ENCODE results near the gene CEP70. TPM values are rescaled to one million over a fixed set of nuclear protein-coding genes. Genes with fewer than 3 reads are reported as not detected.

The CEP70 gene
- total and polyA plus RNA-seq, 2 of the 13 experiments (the other 11 are each of a cell fraction or from before 2014, with no cell fraction given): 4.0 to 22.3 TPM

GRCh38 chr3:138600100-138600745, 6.2 kb upstream of the CEP70 start (continued):
- TF ChIP-seq ZGPAT (CRISPR knock-in tag; IDR thresholded peaks at IDR 0.05) (no peak), KLF9 (CRISPR knock-in tag; IDR thresholded peaks at IDR 0.05; ENCODE audit: low read depth) (no peak), MTA3 (CRISPR knock-in tag; IDR thresholded peaks at IDR 0.05) (no peak), AHR (CRISPR knock-in tag; IDR thresholded peaks at IDR 0.05) (no peak)

- Histone ChIP-seq H3K79me2 (ENCODE audit: insufficient read depth, low read length) (no peaks in the 10 kb centered on the region), H3K4me1 (ENCODE audit: insufficient read depth, low read length) (peaks cover 21% of the 10 kb centered on the region), H3K27ac (ENCODE audit: extremely low read length, insufficient read depth, low read length) (no peak overlapping the region), H4K20me1 (ENCODE audit: insufficient read depth, low read length) (no peaks in the 10 kb centered on the region), H3K9me3 (ENCODE audit: low read length) (peaks cover 12% of the 10 kb centered on the region), H3K4me3 (replicated peaks in 1 of 3; ENCODE audit: insufficient read depth in 1 of 3, low read depth in 2 of 3, low read length in 3 of 3) (no peak overlapping the region), H3K27me3 (ENCODE audit: control insufficient read depth in 1 of 2, insufficient read depth in 2 of 2, low read length in 2 of 2) (no peaks in the 10 kb centered on the region; a peak in 1 of 5 replicates), H3K36me3 (replicated peaks in 1 of 2; ENCODE audit: control insufficient read depth in 1 of 2, insufficient read depth in 2 of 2, low read length in 2 of 2) (no peaks in the 10 kb centered on the region), H2AFZ (ENCODE audit: low read length) (no peak overlapping the region), H3K9ac (ENCODE audit: insufficient read depth, low read depth, low read length) (no peak overlapping the region), H3K4me2 (ENCODE audit: low read depth, low read length) (no peak overlapping the region)
- 100% methylated on average over 3 of the region's 3 CpGs for WGBS (ENCODE audit: low lambda C conversion rate)
- FAIRE-seq (no peak), DNase-seq (ENCODE audit: low spot score) (no peak), ATAC-seq (no peak)
- intact Hi-C loops (cut with micrococcal nuclease; ENCODE audit: unreplicated experiment): no loop called here
- CTCF ChIA-PET (ENCODE audit: low intra/inter-chr PET ratio, low total read pairs): no interaction called here
- POLR2A ChIA-PET: no interaction called here
- no TSS peak for BruUV-seq (replicated peaks)
- in situ Hi-C loops (cut with HindIII; ENCODE audit: extremely low pct_ligation_motif_present, low pct_unique_long_range_greater_than_20kb): loop anchor here (5.0 to 10.0 kb wide), 2 partner anchors 86 to 319 kb away; no protein-coding TSS in a partner anchor
- TF ChIP-seq TCF7L2 (IDR thresholded peaks at IDR 0.05; ENCODE audit: low read depth, low read length) (no peak), SMARCE1 (IDR thresholded peaks at IDR 0.05; ENCODE audit: borderline replicate concordance) (no peak), STAG1 (CRISPR knock-in tag; IDR thresholded peaks at IDR 0.05) (no peak), ZXDC (CRISPR knock-in tag; IDR thresholded peaks at IDR 0.05) (no peak), ZNF142 (CRISPR knock-in tag; IDR thresholded peaks at IDR 0.05) (no peak), NFE2L2 (IDR thresholded peaks at IDR 0.05; ENCODE audit: low read length) (no peak), CHD4 (IDR thresholded peaks at IDR 0.05; ENCODE audit: borderline replicate concordance, low read length) (no peak), ZSCAN9 (CRISPR knock-in tag; IDR thresholded peaks at IDR 0.05; ENCODE audit: borderline replicate concordance) (no peak), PAF1 (CRISPR knock-in tag; IDR thresholded peaks at IDR 0.05) (no peak), ZNF121 (CRISPR knock-in tag; IDR thresholded peaks at IDR 0.05) (no peak), CBX1 (IDR thresholded peaks at IDR 0.05; ENCODE audit: low read depth) (no peak)
Observed at GRCh38 chr3:138598534-138598933, 4.5 kb upstream of the CEP70 start.
